ENCODE measurements around the gene PGBD4. TPM values are rescaled to one million over a fixed set of nuclear protein-coding genes. Genes with fewer than 3 reads are reported as not detected.

Gene PGBD4
- polyA plus RNA-seq, 3 donors, result 0.38 to 0.93 (median 0.58) TPM

- Mint-ChIP-seq H3K27me3 (ENCODE audit: low read depth in 3 of 3) (peaks cover 0 to 3% (median 2%) of the 10 kb centered on the region in 3 donors), H3K4me3 (no peak overlapping the region), H3K4me1 (peaks cover 3% of the 10 kb centered on the region), H3K27ac (no peak overlapping the region), H3K36me3 (no peaks in the 10 kb centered on the region), H3K9me3 (peaks cover 0 to 1% (median 0%) of the 10 kb centered on the region in 7 donors)
- Histone ChIP-seq H2AFZ (ENCODE audit: insufficient read depth, low read depth, low read length, poor library complexity, severe bottlenecking) (no peak overlapping the region), H3K4me1 (ENCODE audit: control insufficient read depth in 1 of 2, insufficient read depth in 2 of 2, low read length in 2 of 2) (no peaks in the 10 kb centered on the region), H3K79me2 (ENCODE audit: insufficient read depth, low read length) (no peaks in the 10 kb centered on the region), H3K9me3 (replicated peaks in 1 of 2; ENCODE audit: control insufficient read depth in 1 of 2, insufficient read depth in 1 of 2, low read length in 2 of 2) (no peaks in the 10 kb centered on the region), H3K27me3 (ENCODE audit: control insufficient read depth in 2 of 2, insufficient read depth in 2 of 2, low read length in 2 of 2) (no peaks in the 10 kb centered on the region), H3K9ac (ENCODE audit: insufficient read depth, low read length, poor library complexity, severe bottlenecking) (no peak overlapping the region), H3K36me3 (replicated peaks in 1 of 2; ENCODE audit: control insufficient read depth in 1 of 2, insufficient read depth in 2 of 2, low read length in 2 of 2) (no peaks in the 10 kb centered on the region), H3K27ac (ENCODE audit: low read depth in 1 of 2, low read length in 2 of 2) (no peak overlapping the region), H3K4me2 (replicated peaks; ENCODE audit: extremely low read depth, low read length, poor library complexity, severe bottlenecking) (no peak overlapping the region), H4K20me1 (ENCODE audit: insufficient read depth, low read length) (no peaks in the 10 kb centered on the region), H3K4me3 (replicated peaks in 1 of 3; ENCODE audit: low read depth in 2 of 3, low read length in 3 of 3) (no peak overlapping the region)
- intact Hi-C loops (cut with micrococcal nuclease), result no loop called here
- WGBS (ENCODE audit: insufficient coverage), result 35% methylated on average over 2 of the region's 2 CpGs
- TF ChIP-seq CTCF (IDR thresholded peaks at IDR 0.05), result no peak
- DNase-seq, result no peak
Measured at GRCh38 chr15:34059476-34059875, 42.4 kb upstream of the PGBD4 start.

- H3K36me3 ChIP-seq (replicated peaks in 1 of 2; ENCODE audit: control insufficient read depth in 1 of 2, insufficient read depth in 2 of 2, low read length in 2 of 2), result no peaks in the 10 kb centered on the region
- no peaks in the 10 kb centered on the region for H3K27me3 ChIP-seq (ENCODE audit: control insufficient read depth in 2 of 2, insufficient read depth in 2 of 2, low read length in 2 of 2)
- H3K27me3 Mint-ChIP-seq (ENCODE audit: low read depth in 3 of 3), result peaks cover 0 to 3% (median 2%) of the 10 kb centered on the region in 3 donors
- no peak overlapping the region for H3K27ac Mint-ChIP-seq
- no peak overlapping the region for H2AFZ ChIP-seq (ENCODE audit: insufficient read depth, low read depth, low read length, poor library complexity, severe bottlenecking)
- H3K9me3 Mint-ChIP-seq, result peaks cover 0 to 1% (median 0%) of the 10 kb centered on the region in 7 donors
- H4K20me1 ChIP-seq (ENCODE audit: insufficient read depth, low read length), result no peaks in the 10 kb centered on the region
- no peak overlapping the region for H3K9ac ChIP-seq (ENCODE audit: insufficient read depth, low read length, poor library complexity, severe bottlenecking)
- H3K4me2 ChIP-seq (replicated peaks; ENCODE audit: extremely low read depth, low read length, poor library complexity, severe bottlenecking), result no peak overlapping the region
- no peak for DNase-seq
- 83% methylated on average over 2 of the region's 3 CpGs for WGBS (ENCODE audit: insufficient coverage)
- H3K36me3 Mint-ChIP-seq, result no peaks in the 10 kb centered on the region
- no peaks in the 10 kb centered on the region for H3K9me3 ChIP-seq (replicated peaks in 1 of 2; ENCODE audit: control insufficient read depth in 1 of 2, insufficient read depth in 1 of 2, low read length in 2 of 2)
- H3K4me3 Mint-ChIP-seq, result no peak overlapping the region
- no peaks in the 10 kb centered on the region for H3K4me1 ChIP-seq (ENCODE audit: control insufficient read depth in 1 of 2, insufficient read depth in 2 of 2, low read length in 2 of 2)
- TF ChIP-seq CTCF (IDR thresholded peaks at IDR 0.05), result no peak
- intact Hi-C loops (cut with micrococcal nuclease), result loop anchor here (5.0 to 10.0 kb wide), 3 partner anchors 152 to 862 kb away; partner anchors contain the start of genes GOLGA8B (in 1 of the 2) and KATNBL1 (in 1 of the 2)
- H3K4me3 ChIP-seq (replicated peaks in 1 of 3; ENCODE audit: low read depth in 2 of 3, low read length in 3 of 3), result no peak overlapping the region
- no peak overlapping the region for H3K27ac ChIP-seq (ENCODE audit: low read depth in 1 of 2, low read length in 2 of 2)
- H3K79me2 ChIP-seq (ENCODE audit: insufficient read depth, low read length), result no peaks in the 10 kb centered on the region
- H3K4me1 Mint-ChIP-seq, result peaks cover 3% of the 10 kb centered on the region
Measured at GRCh38 chr15:34059946-34060345, 41.9 kb upstream of the PGBD4 start.
